ENCODE measurements around the gene NDUFA9. TPM values are rescaled to one million over a fixed set of nuclear protein-coding genes. Genes with fewer than 3 reads are reported as not detected.
A peak's percentile ranks its signal among the peaks of the same experiment; 100 is the strongest.

NDUFA9 gene
- total and polyA plus RNA-seq, 2 of the 13 experiments (the other 11 are each of a cell fraction or from before 2014, with no cell fraction given) = 68.0 to 150 TPM

GRCh38 chr12:4648501-4649357 is at the start of gene NDUFA9, which contains the start of gene AKAP3 (continued):
- TF ChIP-seq CTCF (CRISPR knock-in tag; IDR thresholded peaks at IDR 0.05) (no peak), RELA (CRISPR knock-in tag; IDR thresholded peaks at IDR 0.05) (no peak), PRDM15 (CRISPR knock-in tag; IDR thresholded peaks at IDR 0.05) (no peak), SIN3A (IDR thresholded peaks at IDR 0.05; ENCODE audit: borderline replicate concordance, low read depth, low read length) (peak; percentile 75; the same call in 1 of the 2 replicates), KDM1A (CRISPR knock-in tag; IDR thresholded peaks at IDR 0.05) (no peak), UBTF (CRISPR knock-in tag; IDR thresholded peaks at IDR 0.05) (peak; percentile 18; the same call in 1 of the 2 replicates), ZNF275 (CRISPR knock-in tag; IDR thresholded peaks at IDR 0.05; ENCODE audit: borderline replicate concordance) (no peak), TFDP1 (CRISPR knock-in tag; IDR thresholded peaks at IDR 0.05; ENCODE audit: borderline replicate concordance) (peak; percentile 26; the same call in 1 of the 2 replicates), ZNF747 (CRISPR knock-in tag; IDR thresholded peaks at IDR 0.05; ENCODE audit: borderline replicate concordance) (peak; percentile 73; the same call in 1 of the 2 replicates), ZNF512B (CRISPR knock-in tag; IDR thresholded peaks at IDR 0.05; ENCODE audit: borderline replicate concordance) (no peak), SRSF4 (IDR thresholded peaks at IDR 0.05; ENCODE audit: low read depth, low read length, poor library complexity, severe bottlenecking) (no peak), ZNF33A (CRISPR knock-in tag; IDR thresholded peaks at IDR 0.05; ENCODE audit: borderline replicate concordance) (no peak)
